HEK293 (cell line): ENCODE results near the gene TCERG1.

ENCODE experiments used
- CTCF ChIP-seq: fragments of 450-650 bp; formaldehyde crosslinking; IDR thresholded peaks from 2 replicates; pipeline ENCODE4 v1.5.1; 2016; ENCODE audit warnings: missing biosample characterization, missing genetic modification characterization
- ZBTB26 ChIP-seq: fragments of 450-650 bp; formaldehyde crosslinking; optimal IDR thresholded peaks from 2 replicates; pipeline ENCODE3; 2016; ENCODE audit warnings: missing biosample characterization, mild to moderate bottlenecking, missing genetic modification characterization
- ZNF701 ChIP-seq: fragments of 450-650 bp; formaldehyde crosslinking; IDR thresholded peaks from 2 replicates; pipeline ENCODE4 v1.5.1; 2016; ENCODE audit warnings: missing biosample characterization, missing genetic modification characterization

- TF ChIP-seq ZNF701 (tag by site-specific recombination) (no peak), CTCF (tag by site-specific recombination) (no peak), ZBTB26 (tag by site-specific recombination) (no peak)
Measured at GRCh38 chr5:146419696-146420095, 27.4 kb upstream of the TCERG1 start.
